Nephron progenitor cell (in vitro differentiated cells): Measurements from ENCODE around the gene SEMG2.

Experiments
- DNase-seq: peaks from one replicate; pipeline ENCODE4 v3.0.0; 2021
- H3K27ac Mint-ChIP-seq: 2 replicates; pipeline ENCODE4 v1.8.0; 2021; ENCODE audit warnings: mild to moderate bottlenecking, moderate library complexity, mixed read lengths
- H3K27me3 Mint-ChIP-seq: 2 replicates; pipeline ENCODE4 v1.8.0; 2021; ENCODE audit warnings: mild to moderate bottlenecking, low read depth, mixed read lengths; ENCODE audit not compliant: poor library complexity
- H3K36me3 Mint-ChIP-seq: 2 replicates; pipeline ENCODE4 v1.8.0; 2021; ENCODE audit warnings: low read depth, mixed read lengths
- H3K4me1 Mint-ChIP-seq: 2 replicates; pipeline ENCODE4 v1.8.0; 2021; ENCODE audit warnings: mixed read lengths
- H3K4me3 Mint-ChIP-seq: 2 replicates; pipeline ENCODE4 v1.8.0; 2021; ENCODE audit warnings: mild to moderate bottlenecking, moderate library complexity, mixed read lengths
- H3K9me3 Mint-ChIP-seq: 2 replicates; pipeline ENCODE4 v1.8.0; 2021; ENCODE audit warnings: mild to moderate bottlenecking, moderate library complexity, mixed read lengths
- CTCF ChIP-seq: fragments of 200-600 bp; sonication (generic); IDR thresholded peaks from 2 replicates; pipeline ENCODE4 v1.5.0; 2021; ENCODE audit warnings: antibody characterized with exemption

Gene SEMG2

GRCh38 chr20:45221076-45221475 lies at the start of gene SEMG2:
TSS of gene SEMG2 (plus strand) at chr20:45221373. CDS start at chr20:45221390, 17 bp downstream.
- H3K4me1 Mint-ChIP-seq = no peaks in the 10 kb centered on the region
- DNase-seq = no peak
- no peaks in the 10 kb centered on the region for H3K36me3 Mint-ChIP-seq
- no peak within 1 kb of the TSS for H3K4me3 Mint-ChIP-seq
- H3K27me3 Mint-ChIP-seq = peaks cover 39% of the 10 kb centered on the region
- peaks cover 3% of the 10 kb centered on the region for H3K9me3 Mint-ChIP-seq
- no peak for TF ChIP-seq CTCF
- H3K27ac Mint-ChIP-seq = no peak within 1 kb of the TSS

DNA sequence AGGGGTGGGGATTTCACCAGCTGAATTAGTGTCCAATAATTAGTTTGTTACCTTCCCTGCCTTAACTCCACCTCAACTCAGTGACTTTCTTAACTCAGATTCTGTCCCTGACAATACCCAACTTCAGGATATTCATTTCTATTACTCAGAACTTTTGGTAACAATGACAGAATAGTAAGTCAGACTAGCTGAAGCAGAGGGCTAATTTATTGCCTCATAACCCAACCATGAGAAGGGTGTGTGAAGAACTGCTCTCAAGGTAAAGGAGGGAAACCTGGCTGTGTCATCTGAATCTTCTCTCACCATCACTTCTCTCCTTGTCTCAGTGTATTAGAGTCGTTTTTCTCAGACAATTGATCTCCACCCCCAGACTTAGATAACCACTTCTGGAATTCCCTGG lies 47.7 kb upstream of the SEMG2 start:
- Mint-ChIP-seq H3K36me3 (no peaks in the 10 kb centered on the region), H3K9me3 (peaks cover 23% of the 10 kb centered on the region), H3K27ac (no peak overlapping the region), H3K4me3 (no peak overlapping the region), H3K27me3 (peaks cover 17% of the 10 kb centered on the region), H3K4me1 (no peaks in the 10 kb centered on the region)
- no peak for TF ChIP-seq CTCF
- DNase-seq = no peak

DNA sequence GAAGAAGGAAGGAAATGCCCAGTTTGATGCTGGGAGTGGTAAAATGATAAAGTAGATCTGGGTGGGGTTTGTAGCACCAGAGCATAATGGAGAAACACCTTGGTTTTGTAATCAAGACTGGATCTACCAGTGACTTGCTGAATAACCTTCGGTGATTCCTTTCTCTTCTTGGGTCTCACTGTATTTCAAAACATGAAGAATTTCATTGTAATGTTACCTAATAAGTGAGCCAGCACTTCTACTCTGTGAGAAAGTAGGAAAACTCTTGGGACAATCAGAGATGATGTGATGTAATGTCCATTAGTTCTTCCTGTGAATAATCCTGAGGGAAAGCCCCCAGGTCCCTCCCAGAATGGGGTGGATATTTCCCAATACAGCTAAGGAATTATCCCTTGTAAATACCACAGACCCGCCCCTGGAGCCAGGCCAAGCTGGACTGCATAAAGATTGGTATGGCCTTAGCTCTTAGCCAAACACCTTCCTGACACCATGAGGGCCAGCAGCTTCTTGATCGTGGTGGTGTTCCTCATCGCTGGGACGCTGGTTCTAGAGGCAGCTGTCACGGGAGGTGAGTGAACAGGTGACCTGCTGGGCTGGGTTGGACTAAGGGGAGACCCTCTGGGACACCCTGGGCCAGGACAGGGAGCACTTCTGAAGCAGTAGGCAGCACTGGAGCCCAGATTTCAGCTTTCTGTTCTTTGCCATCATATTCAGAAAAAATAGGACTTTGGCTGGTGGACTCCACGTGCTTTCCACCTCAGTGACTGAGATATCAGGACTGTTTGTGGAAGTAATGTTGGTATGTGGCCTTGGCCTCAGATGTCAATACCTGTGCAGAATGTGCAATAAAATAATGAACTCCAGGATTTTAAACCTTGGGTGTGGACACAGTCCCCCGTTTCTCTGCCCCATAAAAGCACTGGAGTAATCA lies 46.5 kb upstream of the SEMG2 start, which contains the start of gene PI3:
Gene PI3 (plus strand): TSS at position 469 of the 931 bp plus-strand sequence. CDS start 21 bp downstream, at position 490.
- Mint-ChIP-seq H3K4me1 (no peaks in the 10 kb centered on the region), H3K36me3 (no peaks in the 10 kb centered on the region), H3K27me3 (peaks cover 17% of the 10 kb centered on the region), H3K4me3 (no peak within 1 kb of the TSS), H3K27ac (no peak within 1 kb of the TSS), H3K9me3 (peaks cover 12% of the 10 kb centered on the region)
- no peak for DNase-seq
- no peak for TF ChIP-seq CTCF

DNA sequence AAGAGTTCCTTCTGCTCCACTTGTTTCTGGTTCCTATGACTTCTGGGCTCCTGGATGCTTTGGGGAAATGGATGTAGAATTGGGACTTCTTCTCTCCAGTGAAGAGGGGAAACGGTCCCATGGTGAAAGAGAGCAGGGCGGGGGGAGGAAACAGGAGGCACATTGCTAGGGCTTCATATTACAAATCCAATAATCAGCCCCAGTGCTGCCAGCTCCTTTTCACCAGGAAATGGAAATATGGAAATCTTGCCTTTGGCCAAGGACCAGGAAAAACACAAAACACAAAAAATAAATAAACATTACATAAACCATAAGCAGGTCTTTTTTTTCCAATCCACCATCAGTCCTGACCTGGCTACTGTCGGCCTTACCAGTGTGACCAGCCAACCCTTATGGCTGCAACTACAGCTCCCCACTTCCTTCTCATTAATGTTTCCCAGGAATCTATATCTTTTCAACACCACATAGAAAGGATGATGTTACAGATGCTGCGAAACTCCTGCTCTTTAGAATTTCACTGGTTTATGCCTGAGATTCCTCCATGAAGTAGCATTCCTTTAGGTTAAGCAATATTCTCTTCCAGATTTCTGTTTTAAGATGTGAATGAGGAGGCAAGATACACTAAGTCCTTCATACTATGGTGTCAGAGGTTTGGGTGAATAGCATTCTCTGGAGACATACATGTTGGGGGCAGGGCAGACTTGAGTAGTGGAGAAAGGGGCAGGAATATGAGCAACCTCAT lies 44.5 kb upstream of the SEMG2 start:
- no peak for DNase-seq
- no peak overlapping the region for H3K4me3 Mint-ChIP-seq
- TF ChIP-seq CTCF = no peak
- H3K27ac Mint-ChIP-seq = no peak overlapping the region
- H3K9me3 Mint-ChIP-seq = no peaks in the 10 kb centered on the region
- no peaks in the 10 kb centered on the region for H3K4me1 Mint-ChIP-seq
- H3K27me3 Mint-ChIP-seq = peaks cover 17% of the 10 kb centered on the region
- H3K36me3 Mint-ChIP-seq = no peaks in the 10 kb centered on the region

DNA sequence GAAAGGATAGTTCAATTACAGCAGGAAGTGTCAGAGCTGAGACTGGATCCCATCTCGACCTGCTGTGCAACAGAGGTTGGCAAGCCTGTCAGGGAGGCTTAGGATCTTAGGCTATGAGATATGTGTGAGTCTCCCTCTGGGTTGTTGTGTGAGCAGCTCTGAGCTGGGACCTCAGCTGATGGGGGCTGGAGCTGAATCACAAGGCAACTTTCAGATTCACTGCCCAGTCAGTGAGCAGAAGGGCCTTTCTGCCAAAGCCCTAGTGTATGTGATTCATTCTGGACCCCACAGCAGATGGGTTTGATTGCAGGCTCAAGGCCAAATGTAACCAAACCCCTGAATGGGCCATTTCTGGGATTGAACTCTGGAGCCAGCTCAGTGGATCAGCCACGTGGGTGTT lies 42.0 kb upstream of the SEMG2 start:
- H3K36me3 Mint-ChIP-seq = no peaks in the 10 kb centered on the region
- peaks cover 11% of the 10 kb centered on the region for H3K27me3 Mint-ChIP-seq
- no peaks in the 10 kb centered on the region for H3K4me1 Mint-ChIP-seq
- H3K27ac Mint-ChIP-seq = no peak overlapping the region
- no peak overlapping the region for H3K4me3 Mint-ChIP-seq
- no peaks in the 10 kb centered on the region for H3K9me3 Mint-ChIP-seq
- no peak for TF ChIP-seq CTCF
- no peak for DNase-seq
